SK-MEL-5 (cell line): ENCODE data around the gene PSME3IP1. TPM values are rescaled to one million over a fixed set of nuclear protein-coding genes. Genes with fewer than 3 reads are reported as not detected.
A peak's percentile ranks its signal among the peaks of the same experiment; 100 is the strongest.

Experiments
- DNase-seq: peaks from one replicate; pipeline ENCODE4 v3.0.0-alpha.2; 2016; ENCODE audit warnings: low read depth, low spot score
- in situ Hi-C: cut with HindIII; loops from 2 replicates; pipeline ENCODE4 v1.10.0; 2016; ENCODE audit warnings: low sequenced_read_pairs, high pct_unique_total_duplicates, low pct_unique_long_range_greater_than_20kb
- total RNA-seq: library from RNA; depleted of rRNA; stranded (reverse); fragments of >200 nt; shearing (Covaris generic); gene quantifications from 2 replicates; pipeline ENCODE4 v1.2.3, GENCODE V29; 2014

The PSME3IP1 gene
- total RNA-seq, 1 experiment from 2014 or later: 71.2 TPM

- in situ Hi-C loops: no loop called here
- DNase-seq: no peak
These were observed 873 bp downstream of the PSME3IP1 start for GRCh38 chr16:57184887-57185445.

- DNase-seq: no peak
- in situ Hi-C loops: no loop called here
These were observed 1.7 kb downstream of the PSME3IP1 start for GRCh38 chr16:57184113-57184512.

GRCh38 chr16:57179215-57179828 lies 6.5 kb downstream of the PSME3IP1 start:
- in situ Hi-C loops: no loop called here
- DNase-seq: no peak

- DNase-seq: no peak
- in situ Hi-C loops: no loop called here
These were observed 7.0 kb downstream of the PSME3IP1 start for GRCh38 chr16:57178793-57179212.

GRCh38 chr16:57178196-57178595 lies 7.6 kb downstream of the PSME3IP1 start:
- in situ Hi-C loops: no loop called here
- no peak for DNase-seq

- DNase-seq: no peak
- in situ Hi-C loops: no loop called here
These were observed 9.9 kb downstream of the PSME3IP1 start for GRCh38 chr16:57175896-57176295.

- in situ Hi-C loops: no loop called here
- DNase-seq: no peak
These were observed 13.0 kb downstream of the PSME3IP1 start for GRCh38 chr16:57172721-57173290.

- peak; percentile 43 for DNase-seq
- in situ Hi-C loops: no loop called here
These were observed 16.5 kb downstream of the PSME3IP1 start for GRCh38 chr16:57169327-57169726.

GRCh38 chr16:57167953-57168352 lies 17.9 kb downstream of the PSME3IP1 start:
- peak; percentile 67 for DNase-seq

GRCh38 chr16:57167538-57167937 lies 18.3 kb downstream of the PSME3IP1 start:
- in situ Hi-C loops: no loop called here
- DNase-seq: no peak

More at GRCh38 chr16:57167953-57168352, 17.9 kb downstream of the PSME3IP1 start:
- in situ Hi-C loops: no loop called here

- in situ Hi-C loops: no loop called here
- no peak for DNase-seq
These were observed 18.9 kb downstream of the PSME3IP1 start for GRCh38 chr16:57166951-57167350.

GRCh38 chr16:57166451-57166850 lies 19.4 kb downstream of the PSME3IP1 start:
- no peak for DNase-seq
- in situ Hi-C loops: no loop called here

GRCh38 chr16:57165938-57166337 lies 19.9 kb downstream of the PSME3IP1 start:
- in situ Hi-C loops: no loop called here

GRCh38 chr16:57165483-57165882 lies 20.4 kb downstream of the PSME3IP1 start:
- in situ Hi-C loops: no loop called here
- no peak for DNase-seq

More at GRCh38 chr16:57165938-57166337, 19.9 kb downstream of the PSME3IP1 start:
- DNase-seq: peak; percentile 29

- in situ Hi-C loops: no loop called here
These were observed 22.0 kb downstream of the PSME3IP1 start for GRCh38 chr16:57163842-57164241.

GRCh38 chr16:57159447-57159846 lies 26.4 kb downstream of the PSME3IP1 start:
- DNase-seq: no peak
- in situ Hi-C loops: no loop called here

More at GRCh38 chr16:57163842-57164241, 22.0 kb downstream of the PSME3IP1 start:
- DNase-seq: no peak

- in situ Hi-C loops: no loop called here
- no peak for DNase-seq
These were observed 28.3 kb downstream of the PSME3IP1 start for GRCh38 chr16:57157533-57157932.

GRCh38 chr16:57156351-57156703 lies 29.5 kb downstream of the PSME3IP1 start:
- in situ Hi-C loops: no loop called here

GRCh38 chr16:57155702-57156350 lies 30.0 kb downstream of the PSME3IP1 start:
- no peak for DNase-seq
- in situ Hi-C loops: no loop called here

More at GRCh38 chr16:57156351-57156703, 29.5 kb downstream of the PSME3IP1 start:
- DNase-seq: no peak
